ENCODE measurements around the gene GNRH2. TPM values are rescaled to one million over a fixed set of nuclear protein-coding genes. Genes with fewer than 3 reads are reported as not detected.
A peak's percentile ranks its signal among the peaks of the same experiment; 100 is the strongest.

The GNRH2 gene
- polyA plus RNA-seq, 1 of the 3 experiments (the other 2 are of a cell fraction) = 0.58 TPM

DNA sequence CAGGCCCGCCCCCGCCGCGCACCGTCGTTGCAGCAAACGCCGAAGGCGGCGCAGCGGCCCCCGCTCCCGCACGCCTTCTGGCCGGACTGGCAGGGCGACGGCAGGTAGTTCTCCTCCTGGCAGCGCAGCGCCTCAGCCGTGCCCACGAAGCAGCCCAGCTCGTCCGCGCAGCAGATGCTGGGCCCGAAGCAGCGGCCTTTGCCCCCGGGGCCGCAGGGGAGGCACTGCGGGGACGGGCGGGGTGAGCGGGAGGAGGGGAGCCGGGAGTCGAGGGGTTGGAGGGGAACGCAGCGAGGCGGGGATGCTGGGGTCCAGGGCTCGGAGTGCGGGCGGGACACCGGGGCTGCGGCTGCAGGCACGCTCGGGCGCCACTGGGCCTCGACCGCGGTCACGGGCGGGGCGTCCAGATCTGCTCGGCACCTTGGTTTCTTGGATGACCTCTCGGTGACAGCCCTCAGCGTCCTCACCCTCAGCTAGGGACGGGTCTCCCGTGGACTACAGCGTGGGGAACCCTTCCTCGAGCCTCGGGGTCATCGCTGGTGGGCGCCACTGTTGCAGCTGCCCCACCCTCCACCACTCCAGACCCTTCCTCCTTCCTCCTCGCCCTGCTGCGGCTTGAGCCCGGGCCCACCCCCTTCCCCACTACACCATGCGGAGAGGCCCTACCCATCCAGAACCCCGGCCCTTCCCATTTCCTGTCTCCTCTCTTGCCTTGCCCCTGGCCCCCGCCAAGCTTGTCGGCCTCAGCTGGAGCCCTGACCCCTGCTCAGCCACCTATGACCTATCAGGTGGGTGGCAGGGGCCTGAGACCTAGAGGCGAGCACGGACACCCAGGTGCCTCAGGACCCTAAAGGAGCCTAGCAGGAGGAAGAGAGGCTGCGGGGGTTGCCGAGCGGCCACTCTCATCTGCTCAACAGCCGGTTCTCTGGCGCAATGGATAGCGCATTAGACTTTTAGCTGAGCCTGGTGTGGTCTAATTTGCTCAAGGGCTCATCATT lies 39.8 kb downstream of the GNRH2 start:
- no peaks in the 10 kb centered on the region for H3K9me3 ChIP-seq
- H2AFZ ChIP-seq (ENCODE audit: low read depth) = no peak overlapping the region
- H3K79me2 ChIP-seq (ENCODE audit: insufficient read depth) = no peaks in the 10 kb centered on the region
- no peak overlapping the region for H3K27ac ChIP-seq (ENCODE audit: low read depth in 2 of 2, low read length in 1 of 2)
- no peak overlapping the region for H3K4me3 ChIP-seq (ENCODE audit: low read depth in 2 of 2, low read length in 1 of 2)
- no peak overlapping the region for H3K4me2 ChIP-seq
- H4K20me1 ChIP-seq (ENCODE audit: insufficient read depth) = no peaks in the 10 kb centered on the region
- no peaks in the 10 kb centered on the region for H3F3A ChIP-seq (replicated peaks; ENCODE audit: insufficient read depth)
- TF ChIP-seq, protein P1, sequence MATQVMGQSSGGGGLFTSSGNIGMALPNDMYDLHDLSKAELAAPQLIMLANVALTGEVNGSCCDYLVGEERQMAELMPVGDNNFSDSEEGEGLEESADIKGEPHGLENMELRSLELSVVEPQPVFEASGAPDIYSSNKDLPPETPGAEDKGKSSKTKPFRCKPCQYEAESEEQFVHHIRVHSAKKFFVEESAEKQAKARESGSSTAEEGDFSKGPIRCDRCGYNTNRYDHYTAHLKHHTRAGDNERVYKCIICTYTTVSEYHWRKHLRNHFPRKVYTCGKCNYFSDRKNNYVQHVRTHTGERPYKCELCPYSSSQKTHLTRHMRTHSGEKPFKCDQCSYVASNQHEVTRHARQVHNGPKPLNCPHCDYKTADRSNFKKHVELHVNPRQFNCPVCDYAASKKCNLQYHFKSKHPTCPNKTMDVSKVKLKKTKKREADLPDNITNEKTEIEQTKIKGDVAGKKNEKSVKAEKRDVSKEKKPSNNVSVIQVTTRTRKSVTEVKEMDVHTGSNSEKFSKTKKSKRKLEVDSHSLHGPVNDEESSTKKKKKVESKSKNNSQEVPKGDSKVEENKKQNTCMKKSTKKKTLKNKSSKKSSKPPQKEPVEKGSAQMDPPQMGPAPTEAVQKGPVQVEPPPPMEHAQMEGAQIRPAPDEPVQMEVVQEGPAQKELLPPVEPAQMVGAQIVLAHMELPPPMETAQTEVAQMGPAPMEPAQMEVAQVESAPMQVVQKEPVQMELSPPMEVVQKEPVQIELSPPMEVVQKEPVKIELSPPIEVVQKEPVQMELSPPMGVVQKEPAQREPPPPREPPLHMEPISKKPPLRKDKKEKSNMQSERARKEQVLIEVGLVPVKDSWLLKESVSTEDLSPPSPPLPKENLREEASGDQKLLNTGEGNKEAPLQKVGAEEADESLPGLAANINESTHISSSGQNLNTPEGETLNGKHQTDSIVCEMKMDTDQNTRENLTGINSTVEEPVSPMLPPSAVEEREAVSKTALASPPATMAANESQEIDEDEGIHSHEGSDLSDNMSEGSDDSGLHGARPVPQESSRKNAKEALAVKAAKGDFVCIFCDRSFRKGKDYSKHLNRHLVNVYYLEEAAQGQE (IDR thresholded peaks at IDR 0.05; ENCODE audit: low read depth, low read length) = no peak
- TF ChIP-seq ELF1 (IDR thresholded peaks at IDR 0.05) (no peak), FOXJ3 (CRISPR knock-in tag; IDR thresholded peaks at IDR 0.05) (no peak), RAD21 (IDR thresholded peaks at IDR 0.05; ENCODE audit: low read length) (no peak), EP300 (IDR thresholded peaks at IDR 0.05; ENCODE audit: borderline replicate concordance in 1 of 2, low read depth in 1 of 2, low read length in 1 of 2) (no peak), SIN3A (IDR thresholded peaks at IDR 0.05; ENCODE audit: borderline replicate concordance, low read depth, low read length) (no peak), TCF12 (IDR thresholded peaks at IDR 0.05) (no peak), NFIC (IDR thresholded peaks at IDR 0.05; ENCODE audit: borderline replicate concordance) (no peak), NRF1 (IDR thresholded peaks at IDR 0.05; ENCODE audit: low read depth, low read length) (no peak)
- TF ChIP-seq, protein P2, sequence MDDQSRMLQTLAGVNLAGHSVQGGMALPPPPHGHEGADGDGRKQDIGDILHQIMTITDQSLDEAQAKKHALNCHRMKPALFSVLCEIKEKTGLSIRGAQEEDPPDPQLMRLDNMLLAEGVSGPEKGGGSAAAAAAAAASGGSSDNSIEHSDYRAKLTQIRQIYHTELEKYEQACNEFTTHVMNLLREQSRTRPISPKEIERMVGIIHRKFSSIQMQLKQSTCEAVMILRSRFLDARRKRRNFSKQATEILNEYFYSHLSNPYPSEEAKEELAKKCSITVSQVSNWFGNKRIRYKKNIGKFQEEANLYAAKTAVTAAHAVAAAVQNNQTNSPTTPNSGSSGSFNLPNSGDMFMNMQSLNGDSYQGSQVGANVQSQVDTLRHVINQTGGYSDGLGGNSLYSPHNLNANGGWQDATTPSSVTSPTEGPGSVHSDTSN (IDR thresholded peaks at IDR 0.05) = no peak
- TF ChIP-seq, protein P3, sequence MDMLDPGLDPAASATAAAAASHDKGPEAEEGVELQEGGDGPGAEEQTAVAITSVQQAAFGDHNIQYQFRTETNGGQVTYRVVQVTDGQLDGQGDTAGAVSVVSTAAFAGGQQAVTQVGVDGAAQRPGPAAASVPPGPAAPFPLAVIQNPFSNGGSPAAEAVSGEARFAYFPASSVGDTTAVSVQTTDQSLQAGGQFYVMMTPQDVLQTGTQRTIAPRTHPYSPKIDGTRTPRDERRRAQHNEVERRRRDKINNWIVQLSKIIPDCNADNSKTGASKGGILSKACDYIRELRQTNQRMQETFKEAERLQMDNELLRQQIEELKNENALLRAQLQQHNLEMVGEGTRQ (IDR thresholded peaks at IDR 0.05; ENCODE audit: borderline replicate concordance, low read depth, low read length) = no peak
- TF ChIP-seq, protein P4, sequence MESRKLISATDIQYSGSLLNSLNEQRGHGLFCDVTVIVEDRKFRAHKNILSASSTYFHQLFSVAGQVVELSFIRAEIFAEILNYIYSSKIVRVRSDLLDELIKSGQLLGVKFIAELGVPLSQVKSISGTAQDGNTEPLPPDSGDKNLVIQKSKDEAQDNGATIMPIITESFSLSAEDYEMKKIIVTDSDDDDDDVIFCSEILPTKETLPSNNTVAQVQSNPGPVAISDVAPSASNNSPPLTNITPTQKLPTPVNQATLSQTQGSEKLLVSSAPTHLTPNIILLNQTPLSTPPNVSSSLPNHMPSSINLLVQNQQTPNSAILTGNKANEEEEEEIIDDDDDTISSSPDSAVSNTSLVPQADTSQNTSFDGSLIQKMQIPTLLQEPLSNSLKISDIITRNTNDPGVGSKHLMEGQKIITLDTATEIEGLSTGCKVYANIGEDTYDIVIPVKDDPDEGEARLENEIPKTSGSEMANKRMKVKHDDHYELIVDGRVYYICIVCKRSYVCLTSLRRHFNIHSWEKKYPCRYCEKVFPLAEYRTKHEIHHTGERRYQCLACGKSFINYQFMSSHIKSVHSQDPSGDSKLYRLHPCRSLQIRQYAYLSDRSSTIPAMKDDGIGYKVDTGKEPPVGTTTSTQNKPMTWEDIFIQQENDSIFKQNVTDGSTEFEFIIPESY (IDR thresholded peaks at IDR 0.05; ENCODE audit: borderline replicate concordance, low read depth) = no peak
- TF ChIP-seq, protein P5, sequence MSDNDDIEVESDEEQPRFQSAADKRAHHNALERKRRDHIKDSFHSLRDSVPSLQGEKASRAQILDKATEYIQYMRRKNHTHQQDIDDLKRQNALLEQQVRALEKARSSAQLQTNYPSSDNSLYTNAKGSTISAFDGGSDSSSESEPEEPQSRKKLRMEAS (IDR thresholded peaks at IDR 0.05; ENCODE audit: low read depth) = no peak
- TF ChIP-seq, protein P6, sequence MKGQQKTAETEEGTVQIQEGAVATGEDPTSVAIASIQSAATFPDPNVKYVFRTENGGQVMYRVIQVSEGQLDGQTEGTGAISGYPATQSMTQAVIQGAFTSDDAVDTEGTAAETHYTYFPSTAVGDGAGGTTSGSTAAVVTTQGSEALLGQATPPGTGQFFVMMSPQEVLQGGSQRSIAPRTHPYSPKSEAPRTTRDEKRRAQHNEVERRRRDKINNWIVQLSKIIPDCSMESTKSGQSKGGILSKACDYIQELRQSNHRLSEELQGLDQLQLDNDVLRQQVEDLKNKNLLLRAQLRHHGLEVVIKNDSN (IDR thresholded peaks at IDR 0.05; ENCODE audit: borderline replicate concordance, low read depth) = no peak
- TF ChIP-seq, protein P7, sequence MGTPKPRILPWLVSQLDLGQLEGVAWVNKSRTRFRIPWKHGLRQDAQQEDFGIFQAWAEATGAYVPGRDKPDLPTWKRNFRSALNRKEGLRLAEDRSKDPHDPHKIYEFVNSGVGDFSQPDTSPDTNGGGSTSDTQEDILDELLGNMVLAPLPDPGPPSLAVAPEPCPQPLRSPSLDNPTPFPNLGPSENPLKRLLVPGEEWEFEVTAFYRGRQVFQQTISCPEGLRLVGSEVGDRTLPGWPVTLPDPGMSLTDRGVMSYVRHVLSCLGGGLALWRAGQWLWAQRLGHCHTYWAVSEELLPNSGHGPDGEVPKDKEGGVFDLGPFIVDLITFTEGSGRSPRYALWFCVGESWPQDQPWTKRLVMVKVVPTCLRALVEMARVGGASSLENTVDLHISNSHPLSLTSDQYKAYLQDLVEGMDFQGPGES (IDR thresholded peaks at IDR 0.05; ENCODE audit: low read depth, low read length) = no peak
- 84% methylated on average over 38 of the region's 76 CpGs for WGBS (ENCODE audit: low lambda C conversion rate)
- peaks cover 2 to 5% of the 10 kb centered on the region in 2 experiments; a peak in 2 of 4 replicates for H3K4me1 ChIP-seq (ENCODE audit: control insufficient read depth in 1 of 2, insufficient read depth in 2 of 2, low read depth in 1 of 2, low read length in 1 of 2)
- H3K36me3 ChIP-seq (replicated peaks in 1 of 2; ENCODE audit: control insufficient read depth in 1 of 2, insufficient read depth in 2 of 2, low read length in 1 of 2) = no peaks in the 10 kb centered on the region
- H3K9ac ChIP-seq = no peak overlapping the region
- CTCF ChIA-PET = no interaction called here
- POLR2A ChIA-PET = no interaction called here
- DNase-seq = peak; percentile 54
- H3K27me3 ChIP-seq (ENCODE audit: insufficient read depth) = no peaks in the 10 kb centered on the region
- H3K9me2 ChIP-seq = no peaks in the 10 kb centered on the region
